Mesendoderm (in vitro differentiated cells): ENCODE data around the gene KCTD11.
"Not testable (repeated sequence)": the region's sequence is repeated elsewhere in the genome, so short reads cannot be mapped to it uniquely, and the experiment has no call there.

Experiments
- DNase-seq: peaks from one replicate; pipeline ENCODE4 v3.0.0; 2013
- H2AK5ac ChIP-seq: 2 replicates; pipeline ENCODE4 v1.6.1; 2013; ENCODE audit warnings: low read length, inconsistent platforms
- H2BK120ac ChIP-seq: 2 replicates; pipeline ENCODE4 v1.6.1; 2013; ENCODE audit warnings: low read depth, mild to moderate bottlenecking, low read length, moderate library complexity, mixed read lengths
- H2BK15ac ChIP-seq: replicated peaks from 2 replicates; pipeline ENCODE4 v1.6.1; 2013; ENCODE audit warnings: low read depth, mild to moderate bottlenecking, moderate library complexity
- H2BK5ac ChIP-seq: 2 replicates; pipeline ENCODE4 v1.6.1; 2013; ENCODE audit warnings: low read length, inconsistent platforms
- H3K18ac ChIP-seq: 2 replicates; pipeline ENCODE4 v1.6.1; 2013; ENCODE audit warnings: mild to moderate bottlenecking, low read length, mixed read lengths
- H3K23ac ChIP-seq: one replicate; pipeline ENCODE4 v1.6.1; 2013; ENCODE audit warnings: low read length
- H3K27ac ChIP-seq: 2 replicates; pipeline ENCODE4 v1.5.1; 2013; ENCODE audit warnings: low read depth, mild to moderate bottlenecking, inconsistent platforms, low read length, moderate library complexity
- H3K27me3 ChIP-seq: 2 replicates; pipeline ENCODE4 v1.6.1; 2013; ENCODE audit warnings: low read length, control low read depth, mild to moderate bottlenecking, inconsistent platforms; ENCODE audit not compliant: insufficient read depth, poor library complexity
- H3K36me3 ChIP-seq: 2 replicates; pipeline ENCODE4 v1.6.1; 2013; ENCODE audit warnings: low read length, inconsistent platforms; ENCODE audit not compliant: control insufficient read depth, insufficient read depth
- H3K4ac ChIP-seq: one replicate; pipeline ENCODE4 v1.6.1; 2013; ENCODE audit warnings: low read depth, mild to moderate bottlenecking, low read length, moderate library complexity
- H3K4me1 ChIP-seq: 2 replicates; pipeline ENCODE4 v1.6.1; 2013; ENCODE audit warnings: low read depth, low read length, inconsistent platforms; ENCODE audit not compliant: control insufficient read depth
- H3K4me2 ChIP-seq: 2 replicates; pipeline ENCODE4 v1.6.1; 2013; ENCODE audit warnings: low read length
- H3K4me3 ChIP-seq: 2 replicates; pipeline ENCODE4 v1.5.1; 2013; ENCODE audit warnings: mild to moderate bottlenecking, low read length
- H3K56ac ChIP-seq: one replicate; pipeline ENCODE4 v1.6.1; 2013; ENCODE audit warnings: low read length
- H3K79me1 ChIP-seq: 2 replicates; pipeline ENCODE4 v1.6.1; 2013; ENCODE audit warnings: low read length, inconsistent platforms
- H3K79me2 ChIP-seq: 2 replicates; pipeline ENCODE4 v1.6.1; 2013; ENCODE audit warnings: mild to moderate bottlenecking, low read length; ENCODE audit not compliant: control insufficient read depth, insufficient read depth
- H3K9ac ChIP-seq: 2 replicates; pipeline ENCODE4 v1.6.1; 2013; ENCODE audit warnings: low read length, inconsistent platforms
- H4K5ac ChIP-seq: one replicate; pipeline ENCODE4 v1.6.1; 2013; ENCODE audit warnings: low read length
- H4K8ac ChIP-seq: one replicate; pipeline ENCODE4 v1.6.1; 2013; ENCODE audit warnings: low read depth, mild to moderate bottlenecking, control low read depth, low read length, moderate library complexity
- WGBS: extraction: QIAGEN DNeasy Blood & Tissue Kit; methylation state at CpG from one replicate; pipeline ENCODE4 v1.1.7; 2013; ENCODE audit warnings: low lambda C conversion rate, missing lambda C conversion rate; ENCODE audit not compliant: insufficient coverage; ENCODE audit errors: extremely low coverage; 5-methylcytosine and 5-hydroxymethylcytosine counted together

The KCTD11 gene

DNA sequence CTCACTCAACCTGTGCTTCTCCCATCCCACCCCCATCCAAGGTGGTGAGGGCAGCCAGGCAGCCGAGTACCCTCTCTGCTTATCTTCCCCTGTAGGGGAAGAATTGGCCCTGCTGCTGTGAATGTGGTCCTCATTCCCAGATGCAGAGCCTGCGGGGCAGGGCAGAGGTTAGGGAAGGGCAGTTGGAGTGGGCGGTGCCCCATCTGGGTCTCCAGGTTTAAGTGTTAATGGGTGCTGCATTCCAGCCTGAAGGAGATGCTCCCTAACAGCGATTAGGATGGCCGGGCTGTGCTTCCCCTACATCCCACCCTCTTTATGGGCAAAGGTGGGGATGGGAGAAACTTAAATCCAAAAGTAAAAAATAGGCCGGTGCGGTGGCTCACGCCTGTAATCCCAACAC is 15.1 kb downstream of the KCTD11 start:
- WGBS: no CpG with 5 or more reads among the region's 8 CpGs
- H3K4ac ChIP-seq: no peak overlapping the region
- DNase-seq: no peak

DNA sequence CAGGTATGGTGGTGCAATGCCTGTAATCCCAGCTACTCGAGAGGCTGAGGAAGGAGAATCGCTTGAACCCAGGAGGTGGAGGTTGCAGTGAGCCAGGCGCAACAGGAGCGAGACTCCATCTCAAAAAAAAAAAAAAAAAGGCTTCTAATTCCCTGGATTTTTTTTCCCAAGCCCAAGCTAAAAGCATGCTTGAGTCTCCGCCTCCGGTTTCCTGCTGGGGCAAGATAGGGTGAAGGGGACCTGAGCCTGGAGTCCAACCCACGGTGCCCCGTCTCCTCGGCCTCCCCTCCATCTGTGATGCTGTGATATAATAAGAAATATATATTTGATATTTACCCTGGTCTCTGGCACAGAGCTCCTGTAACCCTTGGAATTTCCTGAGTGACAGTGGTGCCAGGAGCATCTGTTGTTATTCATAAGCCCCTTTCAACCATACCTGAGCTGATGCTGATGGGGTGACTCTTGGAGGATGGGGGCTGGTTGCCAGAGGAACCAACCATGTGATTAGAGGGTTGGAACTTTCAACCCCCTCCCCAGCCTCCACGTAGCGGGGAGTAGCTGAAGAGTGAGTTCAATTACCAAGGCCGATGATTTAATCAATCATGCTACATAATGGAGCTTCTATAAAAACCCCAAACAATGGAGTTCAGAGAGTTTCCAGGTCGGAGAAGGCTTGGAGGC is 16.1 kb downstream of the KCTD11 start:
- H2BK15ac ChIP-seq: no peak overlapping the region
- no peak overlapping the region for H4K5ac ChIP-seq
- WGBS: no CpG with 5 or more reads among the region's 13 CpGs

More for the DNA sequence above, 15.1 kb downstream of the KCTD11 start:
- no peak overlapping the region for H2BK15ac ChIP-seq
- H3K79me2 ChIP-seq: no peaks in the 10 kb centered on the region
- H3K79me1 ChIP-seq: no peaks in the 10 kb centered on the region
- H2BK5ac ChIP-seq: no peak overlapping the region
- H3K56ac ChIP-seq: no peak overlapping the region
- H4K5ac ChIP-seq: no peak overlapping the region
- no peak overlapping the region for H3K27ac ChIP-seq
- H3K36me3 ChIP-seq: no peaks in the 10 kb centered on the region
- no peaks in the 10 kb centered on the region for H3K27me3 ChIP-seq
- H3K9ac ChIP-seq: no peak overlapping the region
- no peaks in the 10 kb centered on the region for H3K4me1 ChIP-seq
- no peak overlapping the region for H4K8ac ChIP-seq
- H3K23ac ChIP-seq: no peak overlapping the region
- H3K18ac ChIP-seq: no peak overlapping the region
- H3K4me2 ChIP-seq: no peak overlapping the region
- H2BK120ac ChIP-seq: no peak overlapping the region
- no peak overlapping the region for H3K4me3 ChIP-seq
- no peak overlapping the region for H2AK5ac ChIP-seq

DNA sequence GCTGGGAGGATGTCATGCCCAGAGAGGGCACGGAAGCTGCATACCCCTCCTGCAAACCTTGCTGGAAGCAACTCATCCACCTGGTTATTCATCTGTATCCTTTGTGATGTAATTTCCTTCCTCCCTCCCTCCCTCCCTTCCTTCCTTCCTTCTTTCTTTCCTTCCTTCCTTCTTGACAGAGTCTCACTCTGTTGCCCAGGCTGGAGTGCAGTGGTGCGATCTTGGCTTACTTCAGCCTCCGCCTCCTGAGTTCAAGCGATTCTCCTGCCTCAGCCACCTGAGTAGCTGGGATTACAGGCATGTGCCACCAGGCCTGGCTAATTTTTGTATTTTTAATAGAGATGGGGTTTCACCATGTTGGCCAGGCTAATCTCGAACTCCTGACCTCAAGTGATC is 16.6 kb downstream of the KCTD11 start:
- H3K27ac ChIP-seq, H3K79me2 ChIP-seq, H3K4me3 ChIP-seq, H3K27me3 ChIP-seq, H3K23ac ChIP-seq, H3K4me2 ChIP-seq, H3K36me3 ChIP-seq, H2AK5ac ChIP-seq, H3K18ac ChIP-seq, H3K9ac ChIP-seq, DNase-seq, H2BK120ac ChIP-seq, H2BK15ac ChIP-seq, H4K8ac ChIP-seq, H2BK5ac ChIP-seq, H3K79me1 ChIP-seq, H3K4ac ChIP-seq, H4K5ac ChIP-seq, H3K4me1 ChIP-seq, H3K56ac ChIP-seq: not testable (repeated sequence)
- WGBS: no CpG with 5 or more reads among the region's 5 CpGs

More for the DNA sequence above, 16.1 kb downstream of the KCTD11 start:
- Histone ChIP-seq H3K79me1 (no peaks in the 10 kb centered on the region), H2BK120ac (no peak overlapping the region), H3K27me3 (no peaks in the 10 kb centered on the region), H3K56ac (no peak overlapping the region), H3K27ac (no peak overlapping the region), H3K4me3 (no peak overlapping the region), H3K79me2 (no peaks in the 10 kb centered on the region), H3K4me1 (no peaks in the 10 kb centered on the region), H3K23ac (no peak overlapping the region), H3K4me2 (no peak overlapping the region), H3K9ac (no peak overlapping the region), H2AK5ac (no peak overlapping the region), H2BK5ac (no peak overlapping the region), H3K36me3 (no peaks in the 10 kb centered on the region), H3K18ac (no peak overlapping the region), H4K8ac (no peak overlapping the region), H3K4ac (no peak overlapping the region)
- no peak for DNase-seq

DNA sequence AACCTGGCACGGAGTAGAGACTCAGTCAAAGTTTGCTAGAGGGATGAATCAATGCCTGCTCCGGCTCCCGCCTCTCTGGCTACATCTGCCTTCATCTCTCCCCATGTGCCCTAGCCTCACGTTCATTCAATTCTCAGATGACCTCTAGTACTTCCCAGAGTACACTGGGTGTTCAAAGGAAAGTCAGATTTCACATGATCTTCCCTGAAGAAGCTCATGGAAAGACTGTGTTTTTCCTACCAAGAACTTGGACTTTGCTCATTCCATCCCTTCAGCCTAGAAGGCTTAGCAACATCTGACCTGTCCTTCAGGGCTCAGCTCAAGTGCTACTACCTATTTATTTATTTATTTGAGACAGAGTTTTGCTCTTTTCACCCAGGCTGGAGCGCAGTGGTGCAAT is 17.9 kb downstream of the KCTD11 start:
- Histone ChIP-seq H3K4me1 (no peaks in the 10 kb centered on the region), H3K4me3 (no peak overlapping the region), H2AK5ac (no peak overlapping the region), H4K8ac (no peak overlapping the region), H3K18ac (no peak overlapping the region), H3K27me3 (no peaks in the 10 kb centered on the region), H2BK5ac (no peak overlapping the region), H3K79me2 (no peaks in the 10 kb centered on the region), H2BK120ac (no peak overlapping the region), H3K4me2 (no peak overlapping the region), H3K9ac (no peak overlapping the region), H3K23ac (no peak overlapping the region), H3K27ac (no peak overlapping the region), H2BK15ac (no peak overlapping the region), H4K5ac (no peak overlapping the region), H3K36me3 (no peaks in the 10 kb centered on the region), H3K4ac (no peak overlapping the region), H3K56ac (no peak overlapping the region), H3K79me1 (no peaks in the 10 kb centered on the region)
- WGBS: no CpG with 5 or more reads among the region's 5 CpGs
- no peak for DNase-seq

DNA sequence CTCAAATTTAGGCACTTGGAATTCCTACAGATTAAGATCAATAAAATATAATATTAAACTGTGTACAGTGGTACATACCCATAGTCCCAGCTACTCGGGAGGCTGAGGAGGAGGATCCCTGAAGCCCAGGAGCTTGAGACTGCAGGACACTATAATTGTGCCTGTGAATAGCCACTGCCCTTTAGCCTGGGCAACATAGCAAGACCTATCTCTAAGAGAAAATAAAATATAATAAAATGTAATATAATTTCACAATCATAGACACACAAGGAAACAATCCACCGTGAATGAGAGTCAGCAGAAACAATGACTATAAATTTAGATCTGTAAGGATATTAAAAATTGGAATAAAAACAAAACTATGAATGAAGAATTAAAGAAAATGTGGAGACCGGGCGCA is 18.9 kb downstream of the KCTD11 start:
- no peak overlapping the region for H2AK5ac ChIP-seq
- no peak for DNase-seq
- no peaks in the 10 kb centered on the region for H3K79me1 ChIP-seq
- no CpG with 5 or more reads among the region's 4 CpGs for WGBS
- H2BK120ac ChIP-seq: no peak overlapping the region
- H3K79me2 ChIP-seq: no peaks in the 10 kb centered on the region
- H2BK5ac ChIP-seq: no peak overlapping the region
- H3K27ac ChIP-seq: no peak overlapping the region
- H4K5ac ChIP-seq: no peak overlapping the region
- no peaks in the 10 kb centered on the region for H3K36me3 ChIP-seq
- no peaks in the 10 kb centered on the region for H3K4me1 ChIP-seq
- H2BK15ac ChIP-seq: no peak overlapping the region
- no peak overlapping the region for H3K4ac ChIP-seq
- no peak overlapping the region for H3K9ac ChIP-seq
- no peak overlapping the region for H3K4me3 ChIP-seq
- H3K56ac ChIP-seq: no peak overlapping the region
- H4K8ac ChIP-seq: no peak overlapping the region
- H3K18ac ChIP-seq: no peak overlapping the region
- H3K27me3 ChIP-seq: no peaks in the 10 kb centered on the region
- no peak overlapping the region for H3K23ac ChIP-seq
- no peak overlapping the region for H3K4me2 ChIP-seq

DNA sequence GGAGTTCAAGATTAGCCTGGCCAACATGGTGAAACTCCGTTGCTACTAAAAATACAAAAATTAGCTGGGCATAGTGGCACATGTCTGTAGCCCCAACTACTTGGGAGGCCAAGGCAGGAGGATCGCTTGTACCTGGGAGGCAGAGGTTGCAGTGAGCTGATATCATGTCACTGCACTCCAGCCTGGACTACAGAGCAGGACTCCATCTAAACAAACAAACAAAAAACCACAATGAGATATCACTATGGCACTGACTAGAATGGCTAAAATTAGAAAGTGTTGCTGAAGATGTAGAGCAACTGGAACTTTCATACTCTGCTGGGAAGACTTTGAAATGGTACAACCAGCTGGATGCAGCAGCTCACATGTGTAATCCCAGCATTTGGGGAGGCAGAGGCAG is 22.4 kb downstream of the KCTD11 start:
- Histone ChIP-seq H3K79me1 (no peaks in the 10 kb centered on the region), H3K4me2 (no peak overlapping the region), H3K79me2 (no peaks in the 10 kb centered on the region), H2AK5ac (no peak overlapping the region), H2BK15ac (no peak overlapping the region), H2BK120ac (no peak overlapping the region), H2BK5ac (no peak overlapping the region), H3K27ac (no peak overlapping the region), H3K27me3 (no peaks in the 10 kb centered on the region), H3K4me3 (no peak overlapping the region), H4K5ac (no peak overlapping the region), H3K56ac (no peak overlapping the region), H3K9ac (no peak overlapping the region), H3K18ac (no peak overlapping the region), H3K36me3 (no peaks in the 10 kb centered on the region), H3K23ac (no peak overlapping the region), H3K4ac (no peak overlapping the region), H3K4me1 (no peaks in the 10 kb centered on the region), H4K8ac (no peak overlapping the region)
- no peak for DNase-seq
- WGBS: no CpG with 5 or more reads among the region's 2 CpGs
